ENCODE results near the gene PDGFC.

GRCh38 chr4:156756118-156756517 lies 215.5 kb downstream of the PDGFC start:
- TF ChIP-seq, protein P1, sequence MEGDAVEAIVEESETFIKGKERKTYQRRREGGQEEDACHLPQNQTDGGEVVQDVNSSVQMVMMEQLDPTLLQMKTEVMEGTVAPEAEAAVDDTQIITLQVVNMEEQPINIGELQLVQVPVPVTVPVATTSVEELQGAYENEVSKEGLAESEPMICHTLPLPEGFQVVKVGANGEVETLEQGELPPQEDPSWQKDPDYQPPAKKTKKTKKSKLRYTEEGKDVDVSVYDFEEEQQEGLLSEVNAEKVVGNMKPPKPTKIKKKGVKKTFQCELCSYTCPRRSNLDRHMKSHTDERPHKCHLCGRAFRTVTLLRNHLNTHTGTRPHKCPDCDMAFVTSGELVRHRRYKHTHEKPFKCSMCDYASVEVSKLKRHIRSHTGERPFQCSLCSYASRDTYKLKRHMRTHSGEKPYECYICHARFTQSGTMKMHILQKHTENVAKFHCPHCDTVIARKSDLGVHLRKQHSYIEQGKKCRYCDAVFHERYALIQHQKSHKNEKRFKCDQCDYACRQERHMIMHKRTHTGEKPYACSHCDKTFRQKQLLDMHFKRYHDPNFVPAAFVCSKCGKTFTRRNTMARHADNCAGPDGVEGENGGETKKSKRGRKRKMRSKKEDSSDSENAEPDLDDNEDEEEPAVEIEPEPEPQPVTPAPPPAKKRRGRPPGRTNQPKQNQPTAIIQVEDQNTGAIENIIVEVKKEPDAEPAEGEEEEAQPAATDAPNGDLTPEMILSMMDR (IDR thresholded peaks at IDR 0.05) = no peak
- TF ChIP-seq POLR2A (IDR thresholded peaks at IDR 0.05) = no peak
